GM23248 (cell line): ENCODE measurements around the gene WIPF1.

Experiments used
- EZH2 ChIP-seq: fragments of 200-600 bp; sonication (generic); IDR thresholded peaks from 2 replicates; pipeline ENCODE4 v1.6.1; 2018; ENCODE audit warnings: antibody characterized with exemption, mild to moderate bottlenecking; ENCODE audit not compliant: insufficient read depth, poor library complexity, severe bottlenecking
- EZH2phosphoT487 ChIP-seq: fragments of 200-600 bp; sonication (generic); IDR thresholded peaks from 2 replicates; pipeline ENCODE4 v1.6.1; 2018; ENCODE audit warnings: antibody characterized with exemption, moderate library complexity, mild to moderate bottlenecking, low read depth; ENCODE audit not compliant: insufficient read depth

DNA sequence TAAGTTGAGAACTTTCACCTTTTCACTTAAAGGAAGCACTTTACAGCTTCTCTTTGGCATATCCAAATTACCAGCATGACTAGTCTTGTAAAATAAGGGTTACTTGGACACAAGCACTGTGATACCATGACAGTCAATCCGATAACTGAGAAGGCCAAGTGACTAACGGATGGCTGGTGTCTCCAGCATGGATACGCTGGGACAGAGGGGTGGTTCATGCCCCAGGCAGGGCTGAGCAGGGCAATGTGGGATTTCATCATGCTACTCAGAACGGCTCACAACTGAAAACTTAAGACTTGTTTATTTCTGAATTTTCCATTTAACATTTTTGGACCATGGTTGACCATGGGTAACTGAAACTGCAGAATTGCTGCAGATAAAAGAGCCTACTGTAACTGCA lies 67.7 kb downstream of the WIPF1 start:
- no peak for TF ChIP-seq EZH2
- no peak for TF ChIP-seq EZH2phosphoT487
